ENCODE results near the gene CROT.

- TF ChIP-seq EZH2 (IDR thresholded peaks at IDR 0.05) = no peak
- no peak for TF ChIP-seq POLR2AphosphoS5 (IDR thresholded peaks at IDR 0.05; ENCODE audit: borderline replicate concordance, low read depth, low read length)
- no peak for TF ChIP-seq FOXP2 (optimal IDR thresholded peaks at IDR 0.05; ENCODE audit: control extremely low read depth, extremely low read length, insufficient read depth)
These were observed 2.2 kb downstream of the CROT start for GRCh38 chr7:87347664-87348063.
